ES-I3 (cell line): ENCODE measurements around the gene GTF2F2.

Source experiments
- H3K36me3 ChIP-seq: 2 replicates; pipeline ENCODE4 v1.6.1; 2013; ENCODE audit warnings: mild to moderate bottlenecking, low read length, control low read depth, moderate library complexity; ENCODE audit not compliant: insufficient read depth
- H3K4me1 ChIP-seq: 2 replicates; pipeline ENCODE4 v1.6.1; 2013; ENCODE audit warnings: mild to moderate bottlenecking, control low read depth, low read length; ENCODE audit not compliant: insufficient read depth
- H3K9ac ChIP-seq: 2 replicates; pipeline ENCODE4 v1.6.1; 2013; ENCODE audit warnings: low read depth, mild to moderate bottlenecking, low read length, moderate library complexity
- H3K9me3 ChIP-seq: 2 replicates; pipeline ENCODE4 v1.6.1; 2013; ENCODE audit warnings: mild to moderate bottlenecking, low read length, moderate library complexity; ENCODE audit not compliant: control insufficient read depth, insufficient read depth

Gene GTF2F2

GRCh38 chr13:45205124-45205523 is 84.8 kb downstream of the GTF2F2 start:
- no peaks in the 10 kb centered on the region for H3K9me3 ChIP-seq
- H3K36me3 ChIP-seq, result peaks cover 6% of the 10 kb centered on the region; the same call in 1 of the 2 replicates
- H3K9ac ChIP-seq, result no peak overlapping the region
- peaks cover 4% of the 10 kb centered on the region; the same call in 1 of the 2 replicates for H3K4me1 ChIP-seq

DNA sequence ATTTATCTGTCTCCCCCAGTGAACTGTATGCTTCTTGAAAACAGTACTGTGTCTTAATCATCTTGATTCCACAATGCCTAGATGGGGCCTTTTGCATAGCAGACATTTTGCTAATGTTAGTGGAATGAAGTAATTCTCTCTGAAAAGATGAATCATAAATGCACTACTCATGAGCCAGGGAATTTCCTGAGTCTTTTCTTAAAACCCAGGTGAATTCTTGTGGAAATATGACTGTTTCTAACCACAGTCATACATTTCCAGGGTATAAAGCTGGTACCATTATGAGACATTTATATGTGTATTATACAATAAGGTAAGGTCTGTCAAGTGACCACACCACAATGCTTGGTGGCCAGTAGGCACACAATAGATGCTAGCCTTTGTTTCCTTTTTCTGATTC is 86.0 kb downstream of the GTF2F2 start:
- H3K4me1 ChIP-seq, result peaks cover 4% of the 10 kb centered on the region; the same call in 1 of the 2 replicates
- no peaks in the 10 kb centered on the region for H3K9me3 ChIP-seq
- H3K9ac ChIP-seq, result no peak overlapping the region
- peaks cover 7% of the 10 kb centered on the region; the same call in 1 of the 2 replicates for H3K36me3 ChIP-seq

DNA sequence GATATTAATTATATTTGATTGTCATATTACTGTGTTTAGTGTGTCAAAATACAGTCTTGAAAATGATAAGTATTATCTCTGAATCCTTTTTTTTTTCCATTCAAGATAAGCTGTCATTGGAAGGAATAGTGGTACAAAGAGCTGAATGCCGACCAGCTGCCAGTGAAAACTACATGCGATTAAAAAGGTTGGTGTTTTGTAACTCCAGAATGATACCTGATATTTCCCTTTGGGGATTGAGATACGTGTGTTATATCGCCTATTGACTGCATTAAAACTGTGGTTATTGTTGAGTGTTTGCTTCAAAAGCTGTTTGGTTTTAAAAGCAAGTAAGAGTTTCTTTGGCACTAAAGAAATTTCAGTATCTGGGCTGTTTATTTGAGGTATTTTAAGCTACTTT is 87.0 kb downstream of the GTF2F2 start:
- no peaks in the 10 kb centered on the region for H3K9me3 ChIP-seq
- peaks cover 4% of the 10 kb centered on the region; the same call in 1 of the 2 replicates for H3K4me1 ChIP-seq
- peaks cover 7% of the 10 kb centered on the region; the same call in 1 of the 2 replicates for H3K36me3 ChIP-seq
- no peak overlapping the region for H3K9ac ChIP-seq

DNA sequence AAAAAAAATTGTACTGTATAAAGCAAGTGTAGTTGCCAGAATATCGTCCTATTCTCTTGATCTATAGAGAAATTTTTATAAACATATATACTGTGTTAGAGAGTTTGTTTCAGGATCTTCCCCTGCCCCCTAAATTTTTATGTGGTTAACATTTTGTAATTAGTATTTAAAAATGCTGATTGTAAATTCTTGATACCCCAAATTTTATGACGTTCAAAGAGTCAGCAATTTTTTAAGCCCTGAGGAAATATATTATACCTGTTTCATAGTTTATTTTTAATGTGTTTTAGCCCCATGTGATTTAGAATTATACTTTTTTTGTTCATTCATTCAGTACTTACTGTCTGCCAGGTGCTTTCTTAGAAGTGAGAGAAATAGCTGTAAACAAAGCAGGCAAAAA is 87.8 kb downstream of the GTF2F2 start:
- H3K9ac ChIP-seq, result no peak overlapping the region
- peaks cover 4% of the 10 kb centered on the region; the same call in 1 of the 2 replicates for H3K4me1 ChIP-seq
- peaks cover 7% of the 10 kb centered on the region; the same call in 1 of the 2 replicates for H3K36me3 ChIP-seq
- H3K9me3 ChIP-seq, result no peaks in the 10 kb centered on the region

DNA sequence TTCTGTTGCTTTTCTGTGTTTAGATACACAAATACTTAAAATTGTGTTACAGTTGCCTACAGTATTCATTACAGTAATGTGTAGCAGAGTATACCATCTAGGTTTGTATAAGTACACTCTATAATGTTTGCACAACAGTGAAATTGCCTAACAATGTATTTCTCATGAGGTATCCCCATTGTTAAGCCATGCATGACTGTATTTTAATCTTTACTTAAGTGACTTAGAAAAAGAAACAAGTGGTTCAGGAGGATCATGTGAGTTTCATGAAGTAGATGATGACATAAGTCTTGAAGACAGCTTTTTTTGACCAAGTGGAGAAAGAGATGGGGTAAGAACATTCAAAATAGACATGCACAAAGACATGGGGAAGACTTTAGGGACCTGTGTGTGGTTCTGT is 88.9 kb downstream of the GTF2F2 start:
- H3K4me1 ChIP-seq, result peaks cover 4% of the 10 kb centered on the region; the same call in 1 of the 2 replicates
- no peaks in the 10 kb centered on the region for H3K9me3 ChIP-seq
- peaks cover 7% of the 10 kb centered on the region; the same call in 1 of the 2 replicates for H3K36me3 ChIP-seq
- no peak overlapping the region for H3K9ac ChIP-seq

- H3K36me3 ChIP-seq, result no peaks in the 10 kb centered on the region
- no peaks in the 10 kb centered on the region for H3K9me3 ChIP-seq
- H3K9ac ChIP-seq, result no peak overlapping the region
- peaks cover 20% of the 10 kb centered on the region for H3K4me1 ChIP-seq
Measured at GRCh38 chr13:45215392-45216077, 95.2 kb downstream of the GTF2F2 start.

- Histone ChIP-seq H3K9ac (no peak overlapping the region), H3K4me1 (peaks cover 20% of the 10 kb centered on the region), H3K36me3 (no peaks in the 10 kb centered on the region), H3K9me3 (no peaks in the 10 kb centered on the region)
Measured at GRCh38 chr13:45216193-45216592, 95.9 kb downstream of the GTF2F2 start.

DNA sequence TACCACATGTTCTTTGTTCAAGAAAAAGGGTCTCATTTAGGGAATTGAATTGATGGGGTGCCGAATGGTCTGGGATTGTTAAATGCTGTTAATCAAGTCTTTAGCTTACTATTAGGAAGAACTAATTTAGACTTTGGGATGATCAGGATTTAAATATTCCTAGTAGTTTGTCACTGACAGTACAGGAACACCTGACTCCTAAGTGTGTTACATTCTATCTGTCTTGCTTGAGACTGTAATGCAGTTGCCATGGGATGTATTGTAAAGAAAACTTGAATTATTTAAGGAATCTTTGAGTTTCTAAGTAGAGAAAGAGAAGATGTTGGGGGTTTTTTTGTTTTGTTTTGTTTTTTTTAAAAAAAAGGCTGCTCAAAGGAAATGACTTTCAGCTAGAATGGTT is 98.4 kb downstream of the GTF2F2 start:
- H3K36me3 ChIP-seq, result no peaks in the 10 kb centered on the region; the same call in 1 of the 2 replicates
- H3K4me1 ChIP-seq, result peaks cover 20% of the 10 kb centered on the region
- H3K9ac ChIP-seq, result no peak overlapping the region
- no peaks in the 10 kb centered on the region for H3K9me3 ChIP-seq

GRCh38 chr13:45219123-45219891 is 99.0 kb downstream of the GTF2F2 start:
- Histone ChIP-seq H3K36me3 (no peaks in the 10 kb centered on the region; the same call in 1 of the 2 replicates), H3K9me3 (no peaks in the 10 kb centered on the region), H3K9ac (no peak overlapping the region), H3K4me1 (peaks cover 20% of the 10 kb centered on the region)

DNA sequence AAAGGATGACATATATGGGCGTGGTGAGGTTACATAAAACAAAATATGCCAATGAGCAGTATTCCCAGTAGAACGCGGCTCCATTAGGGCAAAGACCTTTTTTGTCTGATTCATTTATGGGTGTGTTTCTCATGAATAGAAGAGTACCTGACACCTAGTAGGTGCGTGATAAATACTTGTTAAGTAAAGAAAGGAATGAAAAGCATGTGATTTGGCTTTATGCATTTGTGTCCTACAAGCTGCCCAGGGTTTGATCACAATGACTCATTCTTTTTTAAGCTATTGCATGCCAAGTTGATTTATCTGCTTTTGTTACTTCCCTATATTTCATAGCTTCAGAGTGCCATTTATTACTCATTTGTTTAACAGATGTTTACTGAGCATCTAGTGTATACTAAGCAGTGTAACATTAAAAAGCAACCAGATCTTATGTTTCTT is 99.6 kb downstream of the GTF2F2 start:
- Histone ChIP-seq H3K4me1 (peaks cover 20% of the 10 kb centered on the region), H3K9me3 (no peaks in the 10 kb centered on the region), H3K9ac (no peak overlapping the region), H3K36me3 (no peaks in the 10 kb centered on the region; the same call in 1 of the 2 replicates)

- Histone ChIP-seq H3K4me1 (peaks cover 20% of the 10 kb centered on the region), H3K9me3 (no peaks in the 10 kb centered on the region), H3K9ac (no peak overlapping the region), H3K36me3 (no peaks in the 10 kb centered on the region; the same call in 1 of the 2 replicates)
Measured at GRCh38 chr13:45220403-45220802, 100.1 kb downstream of the GTF2F2 start.

- Histone ChIP-seq H3K4me1 (peaks cover 24% of the 10 kb centered on the region), H3K9ac (no peak overlapping the region), H3K9me3 (no peaks in the 10 kb centered on the region), H3K36me3 (no peaks in the 10 kb centered on the region; the same call in 1 of the 2 replicates)
Measured at GRCh38 chr13:45222516-45222915, 102.2 kb downstream of the GTF2F2 start.

DNA sequence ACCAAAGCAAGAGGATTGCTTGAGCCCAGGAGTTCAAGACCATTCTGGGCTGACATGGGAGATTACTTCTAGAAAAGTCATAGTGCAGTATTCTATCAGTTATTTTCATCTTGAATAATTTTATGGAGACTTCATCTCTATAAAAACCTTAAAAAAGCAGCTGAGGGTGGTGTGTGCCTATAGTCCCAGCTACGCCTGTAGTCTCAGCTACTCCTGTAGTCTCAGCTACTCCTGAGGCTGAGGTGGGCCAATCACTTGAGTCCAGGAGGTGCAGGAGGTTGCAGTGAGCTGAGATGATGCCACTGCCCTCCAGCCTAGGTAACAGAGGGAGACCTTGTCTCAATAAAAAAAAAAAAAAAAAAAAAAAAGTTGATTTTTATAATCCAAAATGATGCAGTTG is 102.6 kb downstream of the GTF2F2 start:
- Histone ChIP-seq H3K9me3 (no peaks in the 10 kb centered on the region), H3K9ac (no peak overlapping the region), H3K36me3 (no peaks in the 10 kb centered on the region; the same call in 1 of the 2 replicates)

DNA sequence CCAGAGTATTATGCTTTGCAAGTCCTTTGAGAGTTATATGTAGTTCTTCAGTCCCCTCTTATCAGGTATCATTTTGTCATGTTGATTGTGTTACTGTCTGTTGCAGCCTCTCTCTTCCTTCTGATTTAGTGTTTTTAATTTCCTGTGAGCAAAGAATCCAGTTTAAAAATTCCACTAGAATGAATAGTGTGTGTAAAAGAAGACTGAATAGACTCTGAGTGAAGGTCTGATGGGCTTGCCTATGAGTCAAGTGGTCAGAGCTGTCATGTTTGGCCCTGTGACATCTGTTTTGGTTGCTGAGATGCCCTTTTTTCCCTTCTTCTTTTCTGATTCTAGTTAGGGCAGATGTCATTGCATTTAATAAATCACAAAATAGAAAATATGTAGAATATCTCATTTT is 103.9 kb downstream of the GTF2F2 start:
- Histone ChIP-seq H3K9me3 (no peaks in the 10 kb centered on the region), H3K36me3 (no peaks in the 10 kb centered on the region; the same call in 1 of the 2 replicates), H3K9ac (no peak overlapping the region), H3K4me1 (peaks cover 13% of the 10 kb centered on the region)

More for the DNA sequence above, 102.6 kb downstream of the GTF2F2 start:
- H3K4me1 ChIP-seq, result peaks cover 24% of the 10 kb centered on the region
